IMR-90 (cell line): ENCODE results near the gene STYK1.

ENCODE experiments used
- CHD1 ChIP-seq: IDR thresholded peaks from 2 replicates; pipeline ENCODE4 v1.6.1; 2012; ENCODE audit warnings: low read depth, low read length, improper control_type of control experiment
- CTCF ChIP-seq: conservative IDR thresholded peaks from 2 replicates; pipeline ENCODE4 v1.5.1; 2012; ENCODE audit warnings: mild to moderate bottlenecking, low read depth, low read length, improper control_type of control experiment
- MXI1 ChIP-seq: IDR thresholded peaks from 2 replicates; pipeline ENCODE4 v1.6.1; 2012; ENCODE audit warnings: low read depth, mild to moderate bottlenecking, low read length, moderate library complexity, borderline replicate concordance
- POLR2A ChIP-seq: IDR thresholded peaks from 2 replicates; pipeline ENCODE4 v1.6.1; 2012; ENCODE audit warnings: mild to moderate bottlenecking, low read depth, low read length
- RCOR1 ChIP-seq: IDR thresholded peaks from 2 replicates; pipeline ENCODE4 v1.6.1; 2012; ENCODE audit warnings: mild to moderate bottlenecking, low read length, improper control_type of control experiment; ENCODE audit not compliant: insufficient replicate concordance
- SMC3 ChIP-seq: fragments of 150-350 bp; IDR thresholded peaks from 2 replicates; pipeline ENCODE4 v1.6.1; 2016; ENCODE audit warnings: low read depth, mild to moderate bottlenecking, antibody characterized with exemption, low read length, moderate library complexity
- USF2 ChIP-seq: fragments of 150-350 bp; IDR thresholded peaks from 2 replicates; pipeline ENCODE4 v1.6.1; 2017; ENCODE audit warnings: mild to moderate bottlenecking, antibody characterized with exemption, low read length, low read depth

- TF ChIP-seq CTCF, result no peak
- TF ChIP-seq POLR2A, result no peak
- TF ChIP-seq MXI1, result no peak
- no peak for TF ChIP-seq USF2
- TF ChIP-seq CHD1, result no peak
- no peak for TF ChIP-seq RCOR1
- TF ChIP-seq SMC3, result no peak
Measured at GRCh38 chr12:10601860-10602259, 72.0 kb downstream of the STYK1 start.
